K562 (cell line): ENCODE measurements around the gene SLC35G2. TPM values are rescaled to one million over a fixed set of nuclear protein-coding genes. Genes with fewer than 3 reads are reported as not detected.

Source experiments
- ARID4B ChIP-seq: sonication (generic); formaldehyde crosslinking; IDR thresholded peaks from 2 replicates; pipeline ENCODE4 v1.8.0; 2022; ENCODE audit warnings: mild to moderate bottlenecking, missing genetic modification reagents
- CBX2 ChIP-seq: fragments of 200-600 bp; sonication (generic); IDR thresholded peaks from one replicate; pipeline ENCODE4 v1.6.1; 2012; ENCODE audit warnings: mild to moderate bottlenecking, low read length, inconsistent platforms; ENCODE audit not compliant: insufficient read depth, poor library complexity, severe bottlenecking
- CREM ChIP-seq: IDR thresholded peaks from 2 replicates; pipeline ENCODE4 v1.6.1; 2014; ENCODE audit warnings: antibody characterized with exemption, low read depth
- ELF1 ChIP-seq: fragments of 200-800 bp; sonication (Bioruptor generic); IDR thresholded peaks from 2 replicates; pipeline ENCODE4 v1.6.1; 2016; ENCODE audit warnings: missing genetic modification characterization, missing compliant biosample characterization
- EZH2 ChIP-seq: IDR thresholded peaks from 2 replicates; pipeline ENCODE4 v1.6.1; 2012; ENCODE audit warnings: low read depth, mild to moderate bottlenecking, inconsistent platforms, low read length, borderline replicate concordance
- HCFC1 ChIP-seq: IDR thresholded peaks from 2 replicates; pipeline ENCODE4 v1.6.1; 2012; ENCODE audit warnings: low read depth, low read length, improper control_type of control experiment
- HDGF ChIP-seq: fragments of 450-650 bp; IDR thresholded peaks from 2 replicates; pipeline ENCODE4 v1.6.1; 2016
- HIVEP1 ChIP-seq: fragments of 250-450 bp; sonication (Bioruptor Pico); IDR thresholded peaks from 2 replicates; pipeline ENCODE4 v1.4.0; 2020; ENCODE audit warnings: mild to moderate bottlenecking
- JUND ChIP-seq, 2 experiments: IDR thresholded peaks; 2 replicates in 1 of 2; 3 replicates in 1 of 2; pipeline ENCODE4 v1.6.1; 2011; ENCODE audit warnings: borderline replicate concordance in 2 of 2, low read depth in 2 of 2, low read length in 2 of 2, improper control_type of control experiment in 1 of 2, missing biosample characterization in 1 of 2, missing genetic modification characterization in 1 of 2, missing genetic modification reagents in 1 of 2
- NELFE ChIP-seq: IDR thresholded peaks from 2 replicates; pipeline ENCODE4 v1.6.1; 2011; ENCODE audit warnings: mild to moderate bottlenecking; ENCODE audit not compliant: insufficient read depth, insufficient read length
- NR4A1 ChIP-seq, 2 experiments: fragments of 250-450 bp in 1 of 2; fragments of 450-650 bp in 1 of 2; sonication (Bioruptor Pico) in 1 of 2; IDR thresholded peaks; 2 replicates each; pipeline versions ENCODE4 v1.4.0 to v1.6.1; 2016 to 2020; ENCODE audit warnings: mild to moderate bottlenecking in 2 of 2, missing compliant biosample characterization in 1 of 2, missing genetic modification characterization in 1 of 2, moderate library complexity in 1 of 2
- PCBP1 ChIP-seq: fragments of 200-400 bp; formaldehyde crosslinking; IDR thresholded peaks from 2 replicates; pipeline ENCODE4 v1.6.1; 2018; ENCODE audit warnings: mild to moderate bottlenecking, low read depth, low read length; ENCODE audit not compliant: poor library complexity, severe bottlenecking
- PHF8 ChIP-seq: fragments of 200-600 bp; sonication (generic); IDR thresholded peaks from 2 replicates; pipeline ENCODE4 v1.6.1; 2012; ENCODE audit warnings: mixed run types, mild to moderate bottlenecking, inconsistent platforms, low read length, moderate library complexity, borderline replicate concordance
- SAP30 ChIP-seq: fragments of 200-600 bp; sonication (generic); IDR thresholded peaks from 2 replicates; pipeline ENCODE4 v1.6.1; 2012; ENCODE audit warnings: borderline replicate concordance, low read depth, mild to moderate bottlenecking, moderate library complexity, low read length, control low read depth, inconsistent platforms; ENCODE audit not compliant: insufficient read depth, poor library complexity, severe bottlenecking
- TRIM28 ChIP-seq: fragments of 450-650 bp; IDR thresholded peaks from 2 replicates; pipeline ENCODE4 v1.6.1; 2017
- ZBTB2 ChIP-seq: fragments of 450-650 bp; IDR thresholded peaks from 2 replicates; pipeline ENCODE4 v1.6.1; 2016; ENCODE audit warnings: antibody characterized with exemption
- ZNF24 ChIP-seq: fragments of 450-650 bp; IDR thresholded peaks from 2 replicates; pipeline ENCODE4 v1.6.1; 2016
- ZNF354B ChIP-seq: fragments of 250-450 bp; sonication (Bioruptor Pico); IDR thresholded peaks from 2 replicates; pipeline ENCODE4 v1.4.0; 2020
- ZNF41 ChIP-seq: fragments of 250-450 bp; sonication (Bioruptor Pico); conservative IDR thresholded peaks from 2 replicates; pipeline ENCODE4 v1.4.0; 2020; ENCODE audit warnings: mild to moderate bottlenecking
- ZNF431 ChIP-seq: sonication (generic); formaldehyde crosslinking; IDR thresholded peaks from 2 replicates; pipeline ENCODE4 v1.8.0; 2022; ENCODE audit warnings: mild to moderate bottlenecking, missing genetic modification reagents
- ZNF444 ChIP-seq: fragments of 250-450 bp; sonication (Bioruptor Pico); IDR thresholded peaks from 2 replicates; pipeline ENCODE4 v1.4.0; 2020; ENCODE audit warnings: mild to moderate bottlenecking, moderate library complexity
- ZNF449 ChIP-seq: fragments of 250-450 bp; sonication (Bioruptor Pico); IDR thresholded peaks from 2 replicates; pipeline ENCODE4 v1.8.0; 2022; ENCODE audit warnings: moderate library complexity, mild to moderate bottlenecking, inconsistent platforms
- polyA plus RNA-seq, 8 experiments: library from polyadenylated mRNA; depleted of rRNA in 4 of 8; stranded (reverse) in 5 of 8; unstranded in 3 of 8; fragments of >200 nt; fragmentation: Nextera tagmentation in 2 of 8; fragmentation: Illumina TruSeq in 1 of 8; extraction: Ambion mirVana in 2 of 8; extraction: Trizol in 1 of 8; gene quantifications; 2 replicates each; pipeline versions ENCODE4 v1.2.1 to v1.2.3, GENCODE V29; 2011 to 2014; ENCODE audit warnings: inconsistent platforms in 1 of 8, missing spikeins in 1 of 8
- total RNA-seq, 7 experiments: library from RNA; depleted of rRNA in 6 of 7; stranded (reverse); fragments of >200 nt in 6 of 7; fragmentation: Illumina TruSeq in 2 of 7; extraction: Trizol in 2 of 7; gene quantifications; 2 replicates each; pipeline versions ENCODE4 v1.2.1 to v1.2.3, GENCODE V29; 2011 to 2021; ENCODE audit warnings: low replicate concordance in 1 of 7

The SLC35G2 gene
- total and polyA plus RNA-seq, 9 of the 15 experiments (the other 6 are each of a cell fraction or from before 2014, with no cell fraction given) = 2.6 to 5.9 (median 3.2) TPM

GRCh38 chr3:136899622-136900158 is 80.8 kb downstream of the SLC35G2 start (continued):
- TF ChIP-seq ARID4B (CRISPR knock-in tag) = no peak
- TF ChIP-seq ZNF431 (CRISPR knock-in tag) = no peak
- TF ChIP-seq SAP30 = no peak
- no peak for TF ChIP-seq PCBP1
- TF ChIP-seq ZNF24 = no peak
- TF ChIP-seq PHF8 = no peak
- no peak for TF ChIP-seq NR4A1 (CRISPR knock-in tag; IDR thresholded peaks at IDR 0.05)
- TF ChIP-seq NR4A1 (tag; IDR thresholded peaks at IDR 0.05) = no peak
- no peak for TF ChIP-seq CBX2
- TF ChIP-seq NELFE = no peak
- no peak; the same call in 1 of the 2 replicates for TF ChIP-seq ZBTB2
- TF ChIP-seq JUND (IDR thresholded peaks at IDR 0.05; ENCODE audit: borderline replicate concordance, low read depth, low read length) = peak; percentile 30; the same call in 1 of the 2 replicates
- TF ChIP-seq JUND (tag; IDR thresholded peaks at IDR 0.05; ENCODE audit: borderline replicate concordance, low read depth, low read length) = peak; percentile 31; the same call in 1 of the 3 replicates
- no peak for TF ChIP-seq EZH2
- TF ChIP-seq TRIM28 = no peak
- no peak for TF ChIP-seq CREM
- no peak for TF ChIP-seq ZNF41 (CRISPR knock-in tag)
- no peak for TF ChIP-seq HIVEP1 (CRISPR knock-in tag)
- TF ChIP-seq HDGF = no peak
- no peak for TF ChIP-seq HCFC1
- TF ChIP-seq ELF1 (tag) = no peak
- no peak for TF ChIP-seq ZNF449 (CRISPR knock-in tag)
- no peak for TF ChIP-seq ZNF354B (CRISPR knock-in tag)
- TF ChIP-seq ZNF444 (CRISPR knock-in tag) = no peak
